Osteocyte (in vitro differentiated cells): ENCODE data around the gene ZNF511. TPM values are rescaled to one million over a fixed set of nuclear protein-coding genes. Genes with fewer than 3 reads are reported as not detected.

Experiments
- DNase-seq: peaks from one replicate; pipeline ENCODE4 v3.0.0; 2021; ENCODE audit warnings: mixed read lengths; ENCODE audit not compliant: unreplicated experiment; ENCODE audit errors: extremely low spot score
- H3K27ac Mint-ChIP-seq: one replicate; pipeline ENCODE4 v1.8.0; 2021; ENCODE audit warnings: mild to moderate bottlenecking, mixed read lengths; ENCODE audit not compliant: unreplicated experiment
- H3K27me3 Mint-ChIP-seq: one replicate; pipeline ENCODE4 v1.8.0; 2021; ENCODE audit warnings: mixed read lengths; ENCODE audit not compliant: unreplicated experiment
- H3K36me3 Mint-ChIP-seq: one replicate; pipeline ENCODE4 v1.8.0; 2021; ENCODE audit warnings: mixed read lengths; ENCODE audit not compliant: unreplicated experiment
- H3K4me1 Mint-ChIP-seq: one replicate; pipeline ENCODE4 v1.8.0; 2021; ENCODE audit warnings: mixed read lengths; ENCODE audit not compliant: unreplicated experiment
- H3K4me3 Mint-ChIP-seq: one replicate; pipeline ENCODE4 v1.8.0; 2021; ENCODE audit warnings: mild to moderate bottlenecking, moderate library complexity, mixed read lengths; ENCODE audit not compliant: unreplicated experiment
- H3K9me3 Mint-ChIP-seq: one replicate; pipeline ENCODE4 v1.8.0; 2021; ENCODE audit warnings: mixed read lengths; ENCODE audit not compliant: unreplicated experiment
- total RNA-seq: library from RNA; stranded (reverse); gene quantifications from 2 replicates; pipeline ENCODE4 v1.2.1, GENCODE V29; 2021
- TF ChIP-seq, protein P1 (sequence below): fragments of 200-600 bp; sonication (generic); IDR thresholded peaks from 2 replicates; pipeline ENCODE4 v1.5.0; 2021; ENCODE audit warnings: antibody characterized with exemption, mild to moderate bottlenecking, moderate library complexity

The ZNF511 gene
- total RNA-seq, 1 donor from 2014 or later, result 39.1 TPM

DNA sequence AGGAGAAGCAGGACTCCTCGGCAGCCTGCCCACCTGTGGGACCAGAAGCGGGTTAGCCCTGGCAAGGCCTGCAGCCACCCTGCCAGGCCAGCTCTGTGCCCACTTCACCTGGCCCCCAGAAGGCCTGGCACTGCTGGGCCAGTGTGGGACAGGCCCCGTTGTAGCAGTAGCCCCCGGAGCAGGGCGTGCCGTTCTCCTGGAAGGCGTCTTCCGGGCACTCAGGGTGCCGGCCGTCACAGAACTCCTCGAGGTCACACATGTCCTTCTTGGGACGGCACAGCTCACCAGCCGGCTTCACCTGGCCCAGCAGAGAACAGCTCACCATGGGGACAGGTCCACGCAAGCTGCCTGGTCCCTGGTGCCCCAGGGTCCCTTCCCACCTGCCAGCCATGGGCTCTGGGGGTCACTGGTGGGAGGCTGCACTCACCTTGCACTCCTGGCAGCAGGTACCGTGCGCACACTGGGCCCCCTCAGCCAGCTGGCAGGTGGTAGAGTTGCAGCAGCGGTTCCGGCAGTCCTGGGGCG is 37.9 kb upstream of the ZNF511 start:
- Mint-ChIP-seq H3K27me3 (no peaks in the 10 kb centered on the region), H3K27ac (no peak overlapping the region), H3K4me3 (no peak overlapping the region), H3K9me3 (no peaks in the 10 kb centered on the region), H3K36me3 (no peaks in the 10 kb centered on the region), H3K4me1 (no peaks in the 10 kb centered on the region)
- TF ChIP-seq, protein P1, sequence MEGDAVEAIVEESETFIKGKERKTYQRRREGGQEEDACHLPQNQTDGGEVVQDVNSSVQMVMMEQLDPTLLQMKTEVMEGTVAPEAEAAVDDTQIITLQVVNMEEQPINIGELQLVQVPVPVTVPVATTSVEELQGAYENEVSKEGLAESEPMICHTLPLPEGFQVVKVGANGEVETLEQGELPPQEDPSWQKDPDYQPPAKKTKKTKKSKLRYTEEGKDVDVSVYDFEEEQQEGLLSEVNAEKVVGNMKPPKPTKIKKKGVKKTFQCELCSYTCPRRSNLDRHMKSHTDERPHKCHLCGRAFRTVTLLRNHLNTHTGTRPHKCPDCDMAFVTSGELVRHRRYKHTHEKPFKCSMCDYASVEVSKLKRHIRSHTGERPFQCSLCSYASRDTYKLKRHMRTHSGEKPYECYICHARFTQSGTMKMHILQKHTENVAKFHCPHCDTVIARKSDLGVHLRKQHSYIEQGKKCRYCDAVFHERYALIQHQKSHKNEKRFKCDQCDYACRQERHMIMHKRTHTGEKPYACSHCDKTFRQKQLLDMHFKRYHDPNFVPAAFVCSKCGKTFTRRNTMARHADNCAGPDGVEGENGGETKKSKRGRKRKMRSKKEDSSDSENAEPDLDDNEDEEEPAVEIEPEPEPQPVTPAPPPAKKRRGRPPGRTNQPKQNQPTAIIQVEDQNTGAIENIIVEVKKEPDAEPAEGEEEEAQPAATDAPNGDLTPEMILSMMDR, result no peak
- no peak for DNase-seq

DNA sequence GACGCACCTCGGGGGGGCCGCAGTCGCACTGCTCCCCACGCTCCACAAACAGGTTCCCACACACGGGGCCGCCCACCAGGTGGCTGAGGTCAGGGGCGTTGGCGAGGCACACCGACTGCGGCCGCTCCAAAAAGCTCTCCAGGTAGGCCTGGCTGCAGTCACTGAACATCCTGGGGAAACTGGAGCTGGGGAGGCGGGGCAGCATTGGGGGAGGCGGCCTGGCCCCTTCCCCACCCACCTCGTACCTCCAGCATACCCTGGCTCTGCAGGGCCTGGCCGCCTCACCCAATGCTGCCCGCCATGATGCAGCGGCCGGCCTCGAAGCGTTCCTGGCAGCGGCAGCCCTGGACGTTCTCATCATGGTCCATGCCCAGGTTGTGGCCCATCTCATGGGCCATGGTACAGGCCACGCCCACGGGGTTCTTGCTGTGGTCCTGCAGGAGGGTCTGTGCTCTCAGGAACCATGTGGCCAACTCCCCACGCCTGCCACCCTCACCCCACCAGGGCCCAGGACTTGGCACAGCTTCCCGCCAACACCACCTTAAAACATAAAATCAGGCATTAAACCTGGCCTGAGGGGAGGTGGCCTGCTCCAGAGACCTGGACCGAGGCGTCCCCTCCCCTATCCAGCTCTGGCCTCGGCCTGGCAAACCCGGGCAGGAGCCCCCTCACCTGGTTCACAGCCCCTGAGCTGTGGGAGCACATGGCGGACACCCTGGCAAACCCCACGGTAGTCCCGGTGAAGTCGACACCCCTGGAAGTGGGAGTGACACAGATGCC is 37.0 kb upstream of the ZNF511 start:
- H3K27me3 Mint-ChIP-seq, result no peaks in the 10 kb centered on the region
- H3K4me1 Mint-ChIP-seq, result no peaks in the 10 kb centered on the region
- H3K4me3 Mint-ChIP-seq, result no peak overlapping the region
- no peaks in the 10 kb centered on the region for H3K9me3 Mint-ChIP-seq
- no peaks in the 10 kb centered on the region for H3K36me3 Mint-ChIP-seq
- TF ChIP-seq, protein P1, result no peak
- no peak for DNase-seq
- no peak overlapping the region for H3K27ac Mint-ChIP-seq

DNA sequence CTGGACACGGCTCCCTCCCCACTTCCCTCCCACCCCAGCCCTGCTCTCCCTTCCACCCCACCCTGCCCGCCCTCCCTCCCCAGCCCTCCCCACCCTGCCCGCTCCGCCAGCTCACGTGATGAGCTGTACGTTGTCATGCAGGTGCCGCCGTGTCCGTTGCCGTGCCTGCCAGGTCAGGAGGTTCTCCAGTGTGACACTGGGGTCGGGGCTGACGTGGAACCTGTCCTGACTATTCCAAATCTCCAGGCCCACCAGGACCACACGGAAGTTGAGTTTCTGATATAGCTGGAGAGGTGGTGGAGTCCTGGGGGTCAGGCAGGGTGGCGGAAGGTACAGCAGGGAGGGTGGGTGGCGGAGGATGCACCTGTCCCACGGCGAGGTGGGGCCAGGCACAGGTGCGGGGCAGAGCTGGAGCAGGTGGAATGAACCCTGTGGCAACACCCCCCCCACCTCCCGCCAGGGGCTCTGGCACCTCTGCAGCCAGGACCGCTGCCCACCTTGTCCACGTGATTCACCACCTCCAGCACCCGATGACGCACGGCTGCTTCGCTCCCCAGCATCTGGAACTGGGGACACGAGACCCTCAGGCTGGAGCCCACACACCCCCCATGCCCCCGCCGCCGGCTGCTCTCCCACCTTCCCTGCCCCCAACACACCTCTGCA is 36.3 kb upstream of the ZNF511 start:
- no peaks in the 10 kb centered on the region for H3K36me3 Mint-ChIP-seq
- no peaks in the 10 kb centered on the region for H3K4me1 Mint-ChIP-seq
- no peaks in the 10 kb centered on the region for H3K9me3 Mint-ChIP-seq
- TF ChIP-seq, protein P1, result no peak
- H3K4me3 Mint-ChIP-seq, result no peak overlapping the region
- no peak overlapping the region for H3K27ac Mint-ChIP-seq
- H3K27me3 Mint-ChIP-seq, result no peaks in the 10 kb centered on the region
- DNase-seq, result no peak

DNA sequence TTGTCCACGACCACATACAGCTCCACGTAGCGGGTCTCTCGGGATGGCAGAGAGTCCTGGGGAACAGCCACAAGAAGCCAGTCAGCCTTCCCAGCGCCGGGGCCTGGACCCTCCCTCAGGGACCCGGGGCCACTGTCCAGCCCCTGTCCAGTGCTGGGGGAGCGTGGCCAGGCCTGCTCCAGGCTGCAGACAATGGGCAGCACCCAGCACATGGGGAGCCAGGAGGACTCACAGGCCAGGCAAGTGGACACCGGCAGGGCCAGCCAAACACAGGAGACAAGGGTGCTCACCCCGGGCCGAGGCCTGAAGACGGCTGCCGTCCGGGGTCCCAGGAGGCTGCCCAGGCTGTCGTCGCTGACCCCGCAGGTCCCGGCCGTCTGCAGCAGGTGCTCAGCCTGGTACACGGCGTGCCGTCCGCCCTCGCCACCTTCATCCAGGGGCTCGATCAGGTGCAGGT is 35.7 kb upstream of the ZNF511 start:
- H3K27me3 Mint-ChIP-seq, result no peaks in the 10 kb centered on the region
- DNase-seq, result no peak
- H3K27ac Mint-ChIP-seq, result no peak overlapping the region
- TF ChIP-seq, protein P1, result no peak
- H3K4me3 Mint-ChIP-seq, result no peak overlapping the region
- no peaks in the 10 kb centered on the region for H3K36me3 Mint-ChIP-seq
- no peaks in the 10 kb centered on the region for H3K9me3 Mint-ChIP-seq
- peaks cover 1% of the 10 kb centered on the region for H3K4me1 Mint-ChIP-seq

DNA sequence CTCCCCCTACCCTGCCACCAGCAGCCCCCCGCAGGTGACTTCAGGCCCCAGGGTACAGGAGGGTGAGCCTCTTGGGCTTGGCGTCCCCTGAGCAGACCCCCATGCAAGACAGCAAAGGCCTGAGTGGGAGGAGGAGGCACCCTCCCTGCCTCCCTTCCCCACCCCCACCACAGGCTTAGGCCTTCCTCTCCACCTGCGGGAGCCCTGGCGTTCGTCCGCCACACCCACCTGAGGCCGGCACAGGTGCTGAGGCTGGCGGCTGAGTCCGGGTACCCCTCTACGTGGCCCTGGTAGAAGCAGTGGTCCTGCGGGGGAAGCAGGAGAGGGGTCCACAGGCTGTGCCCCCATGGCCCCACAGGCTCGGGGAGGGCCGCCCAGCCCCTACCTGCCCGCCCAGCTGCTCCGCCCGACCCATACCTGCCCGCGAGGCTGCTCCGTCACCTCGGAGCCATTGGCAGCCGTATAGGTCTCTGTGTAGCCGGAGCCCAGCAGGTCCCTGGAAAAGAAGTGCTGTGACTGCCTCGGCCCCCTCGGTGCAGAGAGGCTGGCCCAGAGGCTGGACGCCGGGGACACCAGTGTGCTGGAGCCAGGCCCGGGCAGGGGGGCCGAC is 35.1 kb upstream of the ZNF511 start:
- H3K9me3 Mint-ChIP-seq, result no peaks in the 10 kb centered on the region
- H3K27ac Mint-ChIP-seq, result no peak overlapping the region
- no peak overlapping the region for H3K4me3 Mint-ChIP-seq
- H3K27me3 Mint-ChIP-seq, result no peaks in the 10 kb centered on the region
- no peak for DNase-seq
- TF ChIP-seq, protein P1, result no peak
- peaks cover 8% of the 10 kb centered on the region for H3K4me1 Mint-ChIP-seq
- H3K36me3 Mint-ChIP-seq, result no peaks in the 10 kb centered on the region
